Epithelial cell of proximal tubule (primary cell): Measurements from ENCODE around the gene CLIP2. TPM values are rescaled to one million over a fixed set of nuclear protein-coding genes. Genes with fewer than 3 reads are reported as not detected.
A peak's percentile ranks its signal among the peaks of the same experiment; 100 is the strongest.
"Not testable (repeated sequence)": the region's sequence is repeated elsewhere in the genome, so short reads cannot be mapped to it uniquely, and the experiment has no call there.

Experiments
- DNase-seq: peaks from one replicate; pipeline ENCODE4 v3.0.0-alpha.2; 2011; ENCODE audit warnings: low read depth
- H3K4me3 ChIP-seq: 2 replicates; pipeline ENCODE4 v1.5.1; 2011; ENCODE audit warnings: low read depth, mild to moderate bottlenecking, low read length
- total RNA-seq: library from RNA; depleted of rRNA; stranded (reverse); fragments of >200 nt; gene quantifications from 2 replicates; pipeline ENCODE4 v1.2.3, GENCODE V29; 2015
- TF ChIP-seq, protein P1 (sequence below): conservative IDR thresholded peaks from 2 replicates; pipeline ENCODE4 v1.5.1; 2012; ENCODE audit warnings: low read depth, mild to moderate bottlenecking, low read length

Gene CLIP2
- total RNA-seq, 1 donor from 2014 or later = 34.3 TPM

DNA sequence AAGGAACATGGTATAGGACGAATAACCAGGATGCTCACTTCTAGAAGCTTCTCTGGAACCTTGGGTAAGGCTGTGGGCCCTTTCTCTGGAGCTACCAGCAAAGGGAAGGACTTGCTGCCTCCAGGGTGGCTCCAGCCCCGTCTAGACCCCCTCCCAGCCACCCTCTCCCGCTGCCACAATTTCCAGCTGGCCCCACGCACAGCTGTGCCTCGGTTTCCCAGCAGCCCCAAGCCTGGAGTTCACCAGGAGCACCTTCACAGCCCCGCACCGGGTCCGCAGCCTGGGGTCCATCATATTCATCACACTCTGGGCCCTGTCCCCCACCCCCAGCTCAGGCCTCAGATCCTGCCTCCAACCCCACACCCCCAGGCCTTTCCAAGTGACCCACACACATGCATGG lies 128.9 kb downstream of the CLIP2 start:
- no peak overlapping the region for H3K4me3 ChIP-seq
- TF ChIP-seq, protein P1, sequence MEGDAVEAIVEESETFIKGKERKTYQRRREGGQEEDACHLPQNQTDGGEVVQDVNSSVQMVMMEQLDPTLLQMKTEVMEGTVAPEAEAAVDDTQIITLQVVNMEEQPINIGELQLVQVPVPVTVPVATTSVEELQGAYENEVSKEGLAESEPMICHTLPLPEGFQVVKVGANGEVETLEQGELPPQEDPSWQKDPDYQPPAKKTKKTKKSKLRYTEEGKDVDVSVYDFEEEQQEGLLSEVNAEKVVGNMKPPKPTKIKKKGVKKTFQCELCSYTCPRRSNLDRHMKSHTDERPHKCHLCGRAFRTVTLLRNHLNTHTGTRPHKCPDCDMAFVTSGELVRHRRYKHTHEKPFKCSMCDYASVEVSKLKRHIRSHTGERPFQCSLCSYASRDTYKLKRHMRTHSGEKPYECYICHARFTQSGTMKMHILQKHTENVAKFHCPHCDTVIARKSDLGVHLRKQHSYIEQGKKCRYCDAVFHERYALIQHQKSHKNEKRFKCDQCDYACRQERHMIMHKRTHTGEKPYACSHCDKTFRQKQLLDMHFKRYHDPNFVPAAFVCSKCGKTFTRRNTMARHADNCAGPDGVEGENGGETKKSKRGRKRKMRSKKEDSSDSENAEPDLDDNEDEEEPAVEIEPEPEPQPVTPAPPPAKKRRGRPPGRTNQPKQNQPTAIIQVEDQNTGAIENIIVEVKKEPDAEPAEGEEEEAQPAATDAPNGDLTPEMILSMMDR = no peak
- DNase-seq = no peak

DNA sequence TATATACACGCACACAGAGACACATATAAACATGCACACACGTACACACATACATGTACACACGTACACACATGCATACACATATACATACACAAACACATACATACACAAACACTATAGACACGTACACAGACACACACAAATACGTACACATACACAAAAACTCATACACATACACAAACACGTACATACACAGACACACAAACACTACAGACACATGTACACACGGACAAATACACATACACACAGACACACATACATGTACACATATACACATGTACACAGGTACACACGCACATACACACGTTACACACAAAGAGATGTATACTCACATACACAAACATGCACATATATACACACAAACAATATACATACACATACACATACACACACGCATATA lies 129.3 kb downstream of the CLIP2 start:
- TF ChIP-seq, protein P1 = no peak
- no peak overlapping the region for H3K4me3 ChIP-seq
- no peak for DNase-seq

DNA sequence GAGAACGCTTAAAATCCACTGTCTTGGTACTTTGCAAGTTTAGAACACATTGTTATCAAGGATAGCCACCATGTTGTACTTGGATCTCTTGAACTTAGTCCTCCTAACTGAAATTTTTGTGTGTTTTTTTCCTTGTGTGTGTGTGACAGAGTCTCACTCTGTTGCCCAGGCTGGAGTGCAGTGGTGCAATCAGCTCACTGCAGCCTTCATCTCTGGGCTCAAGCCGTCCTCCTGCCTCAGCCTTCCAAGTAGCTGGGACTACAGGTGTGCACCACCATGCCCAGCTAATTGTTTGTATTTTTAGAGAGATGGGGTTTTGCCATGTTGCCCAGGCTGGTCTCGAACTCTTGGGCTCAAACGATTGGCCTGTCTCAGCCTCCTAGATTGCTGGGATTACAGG lies 130.0 kb downstream of the CLIP2 start:
- DNase-seq, H3K4me3 ChIP-seq: not testable (repeated sequence)

DNA sequence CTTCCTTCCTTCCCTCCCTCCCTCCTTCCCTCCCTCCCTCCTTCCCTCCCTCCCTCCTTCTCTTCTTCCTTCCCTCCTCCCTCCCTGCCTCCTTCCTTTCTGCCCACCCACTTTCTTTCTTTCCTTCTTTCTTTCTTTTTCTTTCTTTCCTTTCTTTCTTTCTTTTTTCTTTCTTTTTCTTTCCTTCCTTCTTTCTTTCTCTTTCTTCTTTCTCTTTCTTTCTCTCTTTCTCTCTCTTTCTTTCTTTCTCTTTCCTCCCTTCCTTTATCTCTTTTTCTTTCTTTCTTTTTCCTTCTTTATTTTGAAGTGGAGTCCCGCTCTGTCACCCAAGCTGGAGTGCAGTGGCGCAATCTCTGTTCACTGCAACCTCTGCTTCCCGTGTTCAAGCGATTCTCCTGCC lies 130.8 kb downstream of the CLIP2 start:
- no peak for DNase-seq
- TF ChIP-seq, protein P1 = no peak
- no peak overlapping the region for H3K4me3 ChIP-seq

DNA sequence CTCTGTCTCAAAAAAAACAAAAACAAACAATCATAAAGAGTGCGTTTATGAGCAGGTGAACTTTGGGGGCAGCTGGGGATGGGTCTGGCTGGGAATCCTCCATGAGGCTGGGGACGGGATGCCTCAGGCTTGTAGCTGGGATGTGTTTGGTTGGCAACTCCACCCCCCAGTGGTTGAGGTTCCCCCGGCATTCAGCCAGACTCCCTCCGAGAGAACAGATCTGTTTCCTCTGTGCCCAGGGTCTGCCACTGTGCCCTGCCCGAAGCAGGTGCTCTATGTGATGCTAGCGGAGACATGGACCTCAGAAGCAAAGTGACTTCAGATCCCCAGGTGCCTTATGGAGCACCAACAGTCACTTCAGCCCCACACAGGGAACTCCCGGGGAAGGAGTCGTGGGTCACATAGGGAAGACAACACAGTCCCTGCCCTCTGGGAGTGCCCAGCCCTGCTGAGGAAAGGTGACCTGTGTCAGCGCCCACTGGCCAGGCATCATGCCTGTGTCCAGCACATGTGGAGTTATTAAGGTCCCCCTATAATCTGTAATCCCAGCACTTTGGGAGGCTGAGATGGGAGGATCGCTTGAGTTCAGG lies 135.2 kb downstream of the CLIP2 start:
- TF ChIP-seq, protein P1 = no peak
- no peak for DNase-seq
- no peak overlapping the region for H3K4me3 ChIP-seq

DNA sequence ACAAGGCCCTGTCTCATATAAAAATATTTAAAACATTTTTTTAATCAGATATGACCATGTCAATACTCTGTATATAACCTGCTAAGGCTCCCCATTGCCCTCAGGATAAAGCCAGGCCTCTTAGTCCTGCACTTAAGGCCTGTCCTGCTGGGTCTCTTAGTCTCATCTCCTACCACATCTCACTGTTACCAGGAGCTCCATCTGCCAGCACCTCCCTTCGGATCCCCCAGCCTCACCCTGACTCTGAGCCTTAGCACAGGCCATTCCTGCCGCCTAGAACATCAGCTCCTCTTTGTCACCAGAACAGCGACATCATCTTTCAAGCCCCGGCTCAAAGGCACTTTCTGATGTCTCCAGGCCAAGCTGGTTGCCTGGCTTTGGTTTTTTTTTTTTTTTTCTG lies 138.8 kb downstream of the CLIP2 start:
- TF ChIP-seq, protein P1 = no peak
- no peak overlapping the region for H3K4me3 ChIP-seq
- no peak for DNase-seq

DNA sequence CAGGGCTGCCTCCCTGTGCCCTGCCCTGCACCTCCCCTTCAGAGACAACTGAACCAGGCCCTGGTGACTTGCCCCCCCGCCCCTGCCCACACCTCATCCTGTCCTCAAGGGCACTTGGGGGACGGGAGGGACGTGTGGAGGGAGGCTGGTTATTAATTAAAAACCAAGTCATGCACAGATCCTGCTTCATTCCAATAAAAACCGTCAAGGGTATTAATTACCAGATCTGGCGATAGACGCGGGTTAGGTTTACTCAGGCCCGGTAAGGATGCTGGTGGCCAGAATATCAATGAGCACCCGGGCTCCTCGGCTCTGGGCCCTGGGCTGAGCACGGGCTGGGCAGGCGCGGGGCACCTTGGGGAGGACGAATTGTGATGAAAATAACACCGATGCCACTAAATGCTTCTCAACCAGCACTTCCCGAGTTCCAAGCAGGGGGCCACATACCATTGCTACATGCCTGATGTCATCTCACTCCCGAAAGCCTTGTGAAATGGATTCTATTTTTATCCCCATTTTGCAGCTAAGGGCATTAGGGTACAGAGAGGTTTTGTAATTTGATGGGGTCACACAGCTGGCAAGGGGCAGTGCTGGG lies 140.0 kb downstream of the CLIP2 start:
- peak; percentile 68 for DNase-seq
- no peak overlapping the region for H3K4me3 ChIP-seq
- TF ChIP-seq, protein P1 = no peak

DNA sequence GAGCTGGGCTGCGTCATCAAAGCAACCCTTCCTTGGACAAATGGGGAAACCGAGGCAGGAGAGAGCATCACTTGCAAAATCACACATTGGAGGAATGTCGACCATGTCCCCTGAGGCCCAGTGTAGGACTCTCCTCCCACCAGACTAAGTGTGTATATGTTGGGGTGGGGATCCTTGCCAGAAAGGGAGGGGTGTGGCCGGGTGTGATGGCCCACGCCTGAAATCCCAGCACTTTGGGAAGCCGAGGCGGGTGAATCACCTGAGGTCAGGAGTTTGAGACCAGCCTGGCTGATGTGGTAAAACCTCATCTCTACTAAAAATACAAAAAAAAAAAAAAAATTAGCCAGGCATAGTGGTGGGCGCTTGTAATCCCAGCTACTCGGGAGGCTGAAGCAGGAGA lies 141.2 kb downstream of the CLIP2 start:
- not testable (repeated sequence) for H3K4me3 ChIP-seq, DNase-seq
